ENCODE measurements around the gene EHD1. TPM values are rescaled to one million over a fixed set of nuclear protein-coding genes. Genes with fewer than 3 reads are reported as not detected.

Gene EHD1
- total and polyA plus RNA-seq, 9 of the 15 experiments (the other 6 are each of a cell fraction or from before 2014, with no cell fraction given), result 0.46 to 65.0 (median 16.4) TPM

GRCh38 chr11:64842851-64843685 is 35.4 kb downstream of the EHD1 start (continued):
- TF ChIP-seq RBM39 (optimal IDR thresholded peaks at IDR 0.05; ENCODE audit: low read depth, low read length) (no peak), CEBPG (CRISPR knock-in tag; IDR thresholded peaks at IDR 0.05) (no peak), CEBPG (tag; conservative IDR thresholded peaks at IDR 0.05 in 1 of 2, IDR thresholded peaks at IDR 0.05 in 1 of 2) (no peak), MCM5 (IDR thresholded peaks at IDR 0.05; ENCODE audit: low read depth) (no peak), FOXO4 (CRISPR knock-in tag; IDR thresholded peaks at IDR 0.05) (no peak), HDAC2 (IDR thresholded peaks at IDR 0.05) (no peak), ZBTB17 (CRISPR knock-in tag; IDR thresholded peaks at IDR 0.05) (0 out of 2 replicates have a peak, but pooled peaks have one; percentile 31), ZC3H4 (CRISPR knock-in tag; IDR thresholded peaks at IDR 0.05; ENCODE audit: borderline replicate concordance) (no peak), KLF1 (tag; IDR thresholded peaks at IDR 0.05) (no peak), MTA1 (IDR thresholded peaks at IDR 0.05; ENCODE audit: borderline replicate concordance) (peak; percentile 23; the same call in 1 of the 2 replicates), CTBP1 (IDR thresholded peaks at IDR 0.05; ENCODE audit: borderline replicate concordance) (0 out of 2 replicates have a peak, but pooled peaks have one; percentile 31), GTF3C2 (IDR thresholded peaks at IDR 0.05; ENCODE audit: borderline replicate concordance, extremely low read depth, insufficient read length) (no peak), ARID2 (IDR thresholded peaks at IDR 0.05) (no peak), NFRKB (IDR thresholded peaks at IDR 0.05; ENCODE audit: low read depth) (no peak), SIN3B (IDR thresholded peaks at IDR 0.05; ENCODE audit: low read depth) (no peak), CEBPZ (IDR thresholded peaks at IDR 0.05; ENCODE audit: borderline replicate concordance, low read depth, low read length) (no peak), DMBX1 (CRISPR knock-in tag; IDR thresholded peaks at IDR 0.05; ENCODE audit: borderline replicate concordance) (no peak), NONO (IDR thresholded peaks at IDR 0.05; ENCODE audit: low read depth in 2 of 2, low read length in 1 of 2) (no peak), HDGF (IDR thresholded peaks at IDR 0.05) (no peak), ZNF316 (IDR thresholded peaks at IDR 0.05) (no peak)

Measured in K562 (cell line).